HepG2 (cell line): ENCODE measurements around the gene USB1. TPM values are rescaled to one million over a fixed set of nuclear protein-coding genes. Genes with fewer than 3 reads are reported as not detected.
A peak's percentile ranks its signal among the peaks of the same experiment; 100 is the strongest.

Experiments
- ATAC-seq: fragments of 200-7000 bp; cut with Tn5 transposase; 3 replicates; pipeline ENCODE4 v1.9.1; 2020; ENCODE audit warnings: mild to moderate bottlenecking, moderate library complexity
- BruUV-seq: library from RNA; stranded (reverse); fragments of 400-500 nt; replicated peaks from 2 replicates; lab custom pipeline; 2021; lab: Mats Ljungman, UMichigan
- CTCF ChIA-PET: fragments of 300-600 bp; formaldehyde crosslinking; extraction: SDS; loops from one replicate; lab custom pipeline; 2021; ENCODE audit warnings: low total read pairs, inconsistent platforms, low intra/inter-chr PET ratio; lab: Yijun Ruan, JAX
- POLR2A ChIA-PET: fragments of 350-600 bp; sonication (Branson Sonifier 250); formaldehyde crosslinking; loops from one replicate; lab custom pipeline; 2020; ENCODE audit warnings: antibody characterized with exemption, inconsistent platforms; lab: Yijun Ruan, JAX
- DNase-seq: peaks from one replicate; pipeline ENCODE4 v3.0.0-alpha.2; 2015; ENCODE audit warnings: low spot score
- FAIRE-seq: peaks from 3 replicates; lab custom pipeline; 2011; peaks lifted over from hg19 to GRCh38; lab: Jason Lieb, UNC
- H2AFZ ChIP-seq: one replicate; pipeline ENCODE4 v1.6.1; 2011; ENCODE audit warnings: low read length, inconsistent platforms
- H3K27ac ChIP-seq: fragments of 300-600 bp; 3 replicates; pipeline ENCODE4 v1.8.0; 2011; ENCODE audit warnings: mixed run types, mild to moderate bottlenecking, mixed read lengths, low read length, inconsistent platforms; ENCODE audit not compliant: insufficient read depth; ENCODE audit errors: extremely low read length
- H3K27me3 ChIP-seq, 2 experiments: fragments of 200-600 bp in 1 of 2; 2 replicates in 1 of 2; 3 replicates in 1 of 2; pipeline versions ENCODE4 v1.6.0 to v1.8.0; 2011; ENCODE audit warnings: low read length in 2 of 2, mild to moderate bottlenecking in 2 of 2, moderate library complexity in 2 of 2, inconsistent platforms in 1 of 2; ENCODE audit not compliant: insufficient read depth in 2 of 2, control insufficient read depth in 1 of 2
- H3K36me3 ChIP-seq, 2 experiments: fragments of 200-600 bp in 1 of 2; replicated peaks in 1 of 2; 2 replicates in 1 of 2; 3 replicates in 1 of 2; pipeline versions ENCODE4 v1.5.1 to v1.8.0; 2011; ENCODE audit warnings: low read length in 2 of 2, inconsistent platforms in 1 of 2; ENCODE audit not compliant: insufficient read depth in 2 of 2, control insufficient read depth in 1 of 2
- H3K4me1 ChIP-seq: 2 replicates; pipeline ENCODE4 v1.5.1; 2012; ENCODE audit warnings: low read length, inconsistent platforms; ENCODE audit not compliant: insufficient read depth
- H3K4me2 ChIP-seq: 2 replicates; pipeline ENCODE4 v1.6.0; 2011; ENCODE audit warnings: low read depth, low read length, inconsistent platforms
- H3K4me3 ChIP-seq, 3 experiments: fragments of 200-600 bp in 1 of 3; sonication (generic), shearing (Covaris generic) in 1 of 3; replicated peaks in 1 of 3; 2 replicates each; pipeline ENCODE4 v1.5.1; 2011 to 2016; ENCODE audit warnings: low read length in 3 of 3, inconsistent platforms in 2 of 3, low read depth in 2 of 3, mild to moderate bottlenecking in 2 of 3, control low read depth in 1 of 3, mixed read lengths in 1 of 3; ENCODE audit not compliant: insufficient read depth in 1 of 3
- H3K79me2 ChIP-seq: one replicate; pipeline ENCODE4 v1.6.1; 2011; ENCODE audit warnings: low read length, inconsistent platforms; ENCODE audit not compliant: insufficient read depth
- H3K9ac ChIP-seq: 2 replicates; pipeline ENCODE4 v1.6.0; 2011; ENCODE audit warnings: mild to moderate bottlenecking, low read depth, low read length, inconsistent platforms; ENCODE audit not compliant: insufficient read depth
- H3K9me3 ChIP-seq: 2 replicates; pipeline ENCODE4 v1.5.1; 2012; ENCODE audit warnings: mild to moderate bottlenecking, low read length
- H4K20me1 ChIP-seq: 2 replicates; pipeline ENCODE4 v1.6.0; 2011; ENCODE audit warnings: inconsistent platforms, mild to moderate bottlenecking, low read length, moderate library complexity; ENCODE audit not compliant: insufficient read depth
- ARNT ChIP-seq: fragments of 450-650 bp; IDR thresholded peaks from 2 replicates; pipeline ENCODE4 v1.6.1; 2017
- GFI1 ChIP-seq: sonication (generic); formaldehyde crosslinking; IDR thresholded peaks from 2 replicates; pipeline ENCODE4 v1.5.0; 2020; ENCODE audit warnings: missing genetic modification reagents, mild to moderate bottlenecking, borderline replicate concordance
- MXI1 ChIP-seq: IDR thresholded peaks from 3 replicates; pipeline ENCODE4 v1.6.1; 2012; ENCODE audit warnings: low read depth, low read length, inconsistent platforms, borderline replicate concordance
- RARA ChIP-seq: IDR thresholded peaks from 2 replicates; pipeline ENCODE4 v1.6.1; 2016; ENCODE audit warnings: missing genetic modification reagents, missing compliant biosample characterization
- TGIF2 ChIP-seq: IDR thresholded peaks from 2 replicates; pipeline ENCODE4 v1.6.1; 2016; ENCODE audit warnings: control low read depth, missing compliant biosample characterization
- ZBTB4 ChIP-seq: sonication (generic); formaldehyde crosslinking; IDR thresholded peaks from 2 replicates; pipeline ENCODE4 v1.4.0; 2020; ENCODE audit warnings: missing genetic modification reagents, mild to moderate bottlenecking, borderline replicate concordance
- ZNF143 ChIP-seq: sonication (generic); formaldehyde crosslinking; IDR thresholded peaks from 2 replicates; pipeline ENCODE4 v1.4.0; 2020; ENCODE audit warnings: missing genetic modification reagents
- ZNF414 ChIP-seq: sonication (generic); formaldehyde crosslinking; IDR thresholded peaks from 2 replicates; pipeline ENCODE4 v1.5.0; 2020; ENCODE audit warnings: missing genetic modification reagents
- ZNF484 ChIP-seq: sonication (generic); formaldehyde crosslinking; IDR thresholded peaks from 2 replicates; pipeline ENCODE4 v1.5.1; 2020; ENCODE audit warnings: mild to moderate bottlenecking, low read depth, missing genetic modification reagents, borderline replicate concordance
- ZNF547 ChIP-seq: sonication (generic); formaldehyde crosslinking; IDR thresholded peaks from 2 replicates; pipeline ENCODE4 v1.5.1; 2020; ENCODE audit warnings: mild to moderate bottlenecking, missing genetic modification reagents
- ZNF589 ChIP-seq: sonication (generic); formaldehyde crosslinking; conservative IDR thresholded peaks from 2 replicates; pipeline ENCODE4 v1.8.0; 2022; ENCODE audit warnings: mild to moderate bottlenecking, moderate library complexity, missing genetic modification reagents
- ZSCAN29 ChIP-seq: sonication (generic); formaldehyde crosslinking; conservative IDR thresholded peaks from 2 replicates; pipeline ENCODE4 v1.4.0; 2020; ENCODE audit warnings: mild to moderate bottlenecking, missing genetic modification reagents
- WGBS: methylation state at CpG from one replicate; pipeline ENCODE4 v1.1.6; 2017; ENCODE audit warnings: low lambda C conversion rate; 5-methylcytosine and 5-hydroxymethylcytosine counted together
- in situ Hi-C: cut with HindIII; loops from 2 replicates; pipeline ENCODE4 v1.10.0; 2017; ENCODE audit warnings: low pct_unique_long_range_greater_than_20kb; ENCODE audit not compliant: extremely low pct_ligation_motif_present
- intact Hi-C: fragments of 100-400 bp; cut with micrococcal nuclease; formaldehyde crosslinking; loops from one replicate; pipeline ENCODE4 v1.10.0; 2022; ENCODE audit not compliant: unreplicated experiment
- polyA plus RNA-seq, 8 experiments: library from polyadenylated mRNA; depleted of rRNA in 3 of 8; stranded (reverse) in 7 of 8; unstranded in 1 of 8; fragments of >200 nt; fragmentation: Illumina TruSeq in 4 of 8; extraction: Trizol in 4 of 8; gene quantifications; 2 replicates each; pipeline versions ENCODE4 v1.2.1 to v1.2.3, GENCODE V29; 2011 to 2016; ENCODE audit warnings: low read depth in 4 of 8, missing spikeins in 1 of 8, mixed read lengths in 1 of 8; ENCODE audit not compliant: insufficient read depth in 1 of 8
- total RNA-seq, 5 experiments: library from RNA; depleted of rRNA; stranded (reverse); fragments of >200 nt; fragmentation: Illumina TruSeq; extraction: Trizol; gene quantifications; 2 replicates each; pipeline ENCODE4 v1.2.3, GENCODE V29; 2016; ENCODE audit warnings: low read depth in 1 of 5
- TF ChIP-seq, protein P1 (sequence below): IDR thresholded peaks from 2 replicates; pipeline ENCODE4 v1.6.1; 2016; ENCODE audit warnings: missing compliant biosample characterization, missing genetic modification reagents, borderline replicate concordance
- TF ChIP-seq, protein P2 (sequence below): sonication (generic); formaldehyde crosslinking; IDR thresholded peaks from 2 replicates; pipeline ENCODE4 v1.5.0; 2020; ENCODE audit warnings: mild to moderate bottlenecking, missing genetic modification reagents
- TF ChIP-seq, protein P3 (sequence below): sonication (generic); formaldehyde crosslinking; IDR thresholded peaks from 2 replicates; pipeline ENCODE4 v1.9.0; 2021; ENCODE audit warnings: missing genetic modification reagents, borderline replicate concordance

Gene USB1
- total and polyA plus RNA-seq, 2 of the 13 experiments (the other 11 are each of a cell fraction or from before 2014, with no cell fraction given) = 16.7 to 65.4 TPM

DNA sequence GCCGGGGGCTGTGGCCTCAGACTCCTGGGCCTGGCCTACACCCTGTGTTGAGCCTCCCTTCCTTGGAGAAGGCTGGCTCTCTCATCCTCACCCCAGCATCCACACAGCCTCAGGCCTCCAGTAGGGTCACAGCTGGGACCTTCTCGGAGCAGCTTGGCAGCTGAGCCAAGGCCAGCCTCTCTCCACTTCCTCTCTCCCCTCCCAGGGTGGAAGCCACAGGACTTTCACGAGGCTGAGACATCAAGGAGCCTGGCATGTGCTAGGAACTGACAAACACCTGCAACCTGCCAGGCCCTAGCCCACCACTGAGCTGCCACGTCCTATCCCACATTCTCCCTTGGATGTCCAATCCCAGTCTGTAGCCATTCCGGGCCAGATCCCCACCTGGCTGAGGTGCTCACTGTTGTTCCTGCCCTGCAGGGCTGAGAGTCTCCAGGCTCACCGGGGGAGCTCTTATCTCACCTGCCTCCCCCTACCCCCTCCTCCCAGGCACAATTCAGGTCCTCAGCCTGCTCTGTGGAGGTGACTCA lies 27.4 kb downstream of the USB1 start:
- in situ Hi-C loops (no loop called here), intact Hi-C loops (loop anchor here (10.0 kb wide), 2 partner anchors 166 to 276 kb away; partner anchors contain the start of gene CSNK2A2)
- FAIRE-seq = no peak
- H3K27ac ChIP-seq = no peak overlapping the region
- H3K9me3 ChIP-seq = no peaks in the 10 kb centered on the region
- H3K4me3 ChIP-seq = no peak overlapping the region
- no TSS peak for BruUV-seq
- no peak overlapping the region for H3K9ac ChIP-seq
- no peak for DNase-seq
- CTCF ChIA-PET = no interaction called here
- H3K4me2 ChIP-seq = peak overlapping the region; percentile 96; the same call in 1 of the 2 replicates
- H4K20me1 ChIP-seq = peaks cover 34% of the 10 kb centered on the region; the same call in 1 of the 2 replicates
- peaks cover 3 to 6% of the 10 kb centered on the region in 2 experiments; a peak in 2 of 5 replicates for H3K36me3 ChIP-seq
- peaks cover 35% of the 10 kb centered on the region for H3K79me2 ChIP-seq
- no peak overlapping the region for H2AFZ ChIP-seq
- POLR2A ChIA-PET = interaction anchor here (1.6 kb wide), 1 partner anchor 28 kb away, joined by 4 read pairs; the partner anchor contains the start of genes USB1 and ZNF319
- H3K4me1 ChIP-seq = peaks cover 60% of the 10 kb centered on the region
- 93% methylated on average over 5 of the region's 6 CpGs for WGBS
- ATAC-seq = no peak
- H3K27me3 ChIP-seq = no peaks in the 10 kb centered on the region
- TF ChIP-seq ZNF547 (0 out of 2 replicates have a peak, but pooled peaks have one; percentile 40), GFI1 (CRISPR knock-in tag) (no peak), ZNF484 (CRISPR knock-in tag) (no peak), ZSCAN29 (no peak), ZBTB4 (CRISPR knock-in tag) (no peak), ARNT (no peak), ZNF589 (CRISPR knock-in tag) (no peak), ZNF143 (CRISPR knock-in tag) (no peak), TGIF2 (CRISPR knock-in tag) (no peak), RARA (CRISPR knock-in tag) (no peak), MXI1 (no peak), ZNF414 (CRISPR knock-in tag) (no peak)
- TF ChIP-seq, protein P1, sequence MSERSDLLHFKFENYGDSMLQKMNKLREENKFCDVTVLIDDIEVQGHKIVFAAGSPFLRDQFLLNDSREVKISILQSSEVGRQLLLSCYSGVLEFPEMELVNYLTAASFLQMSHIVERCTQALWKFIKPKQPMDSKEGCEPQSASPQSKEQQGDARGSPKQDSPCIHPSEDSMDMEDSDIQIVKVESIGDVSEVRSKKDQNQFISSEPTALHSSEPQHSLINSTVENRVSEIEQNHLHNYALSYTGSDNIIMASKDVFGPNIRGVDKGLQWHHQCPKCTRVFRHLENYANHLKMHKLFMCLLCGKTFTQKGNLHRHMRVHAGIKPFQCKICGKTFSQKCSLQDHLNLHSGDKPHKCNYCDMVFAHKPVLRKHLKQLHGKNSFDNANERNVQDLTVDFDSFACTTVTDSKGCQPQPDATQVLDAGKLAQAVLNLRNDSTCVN (CRISPR knock-in tag) = 0 out of 2 replicates have a peak, but pooled peaks have one; percentile 18
- TF ChIP-seq, protein P2, sequence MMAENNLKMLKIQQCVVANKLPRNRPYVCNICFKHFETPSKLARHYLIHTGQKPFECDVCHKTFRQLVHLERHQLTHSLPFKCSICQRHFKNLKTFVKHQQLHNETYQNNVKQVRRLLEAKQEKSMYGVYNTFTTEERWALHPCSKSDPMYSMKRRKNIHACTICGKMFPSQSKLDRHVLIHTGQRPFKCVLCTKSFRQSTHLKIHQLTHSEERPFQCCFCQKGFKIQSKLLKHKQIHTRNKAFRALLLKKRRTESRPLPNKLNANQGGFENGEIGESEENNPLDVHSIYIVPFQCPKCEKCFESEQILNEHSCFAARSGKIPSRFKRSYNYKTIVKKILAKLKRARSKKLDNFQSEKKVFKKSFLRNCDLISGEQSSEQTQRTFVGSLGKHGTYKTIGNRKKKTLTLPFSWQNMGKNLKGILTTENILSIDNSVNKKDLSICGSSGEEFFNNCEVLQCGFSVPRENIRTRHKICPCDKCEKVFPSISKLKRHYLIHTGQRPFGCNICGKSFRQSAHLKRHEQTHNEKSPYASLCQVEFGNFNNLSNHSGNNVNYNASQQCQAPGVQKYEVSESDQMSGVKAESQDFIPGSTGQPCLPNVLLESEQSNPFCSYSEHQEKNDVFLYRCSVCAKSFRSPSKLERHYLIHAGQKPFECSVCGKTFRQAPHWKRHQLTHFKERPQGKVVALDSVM (CRISPR knock-in tag) = no peak
- TF ChIP-seq, protein P3, sequence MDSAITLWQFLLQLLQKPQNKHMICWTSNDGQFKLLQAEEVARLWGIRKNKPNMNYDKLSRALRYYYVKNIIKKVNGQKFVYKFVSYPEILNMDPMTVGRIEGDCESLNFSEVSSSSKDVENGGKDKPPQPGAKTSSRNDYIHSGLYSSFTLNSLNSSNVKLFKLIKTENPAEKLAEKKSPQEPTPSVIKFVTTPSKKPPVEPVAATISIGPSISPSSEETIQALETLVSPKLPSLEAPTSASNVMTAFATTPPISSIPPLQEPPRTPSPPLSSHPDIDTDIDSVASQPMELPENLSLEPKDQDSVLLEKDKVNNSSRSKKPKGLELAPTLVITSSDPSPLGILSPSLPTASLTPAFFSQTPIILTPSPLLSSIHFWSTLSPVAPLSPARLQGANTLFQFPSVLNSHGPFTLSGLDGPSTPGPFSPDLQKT = no peak
